ENCODE data around the gene CXCR6.

Gene CXCR6

GRCh38 chr3:45964139-45964538 is 20.9 kb downstream of the CXCR6 start:
- Histone ChIP-seq H3K36me3 (replicated peaks; ENCODE audit: insufficient read depth, low read length) (no peaks in the 10 kb centered on the region), H2AFZ (ENCODE audit: low read length) (no peak overlapping the region), H3K4me3 (ENCODE audit: low read length) (no peak overlapping the region), H3F3A (ENCODE audit: insufficient read depth, low read length) (0 out of 2 replicates have a peak, but pooled peaks cover 2% of the 10 kb centered on the region), H3K4me2 (ENCODE audit: low read depth, low read length) (no peak overlapping the region), H3K27ac (ENCODE audit: low read length) (no peak overlapping the region), H3K4me1 (ENCODE audit: low read length) (peaks cover 18% of the 10 kb centered on the region), H4K20me1 (ENCODE audit: insufficient read depth, low read length) (no peaks in the 10 kb centered on the region), H3K79me2 (ENCODE audit: low read length) (no peaks in the 10 kb centered on the region), H3K27me3 (replicated peaks; ENCODE audit: insufficient read depth, low read length) (no peaks in the 10 kb centered on the region), H3K9ac (ENCODE audit: low read length) (no peak overlapping the region), H3K9me2 (replicated peaks; ENCODE audit: insufficient read depth, low read length) (no peaks in the 10 kb centered on the region), H3K9me3 (replicated peaks; ENCODE audit: insufficient read depth, low read length) (no peaks in the 10 kb centered on the region)
- TF ChIP-seq EZH2 (optimal IDR thresholded peaks at IDR 0.05; ENCODE audit: low read depth, low read length) = no peak
- TF ChIP-seq CTCF (IDR thresholded peaks at IDR 0.05; ENCODE audit: low read length) = no peak
- no peak for TF ChIP-seq EZH2phosphoT487 (IDR thresholded peaks at IDR 0.05; ENCODE audit: low read length)
- no peak for DNase-seq

GRCh38 chr3:45965253-45965652 is 22.0 kb downstream of the CXCR6 start:
- no peak for DNase-seq
- H2AFZ ChIP-seq (ENCODE audit: low read length) = no peak overlapping the region
- no peak overlapping the region for H3K4me3 ChIP-seq (ENCODE audit: low read length)
- H3K36me3 ChIP-seq (replicated peaks; ENCODE audit: insufficient read depth, low read length) = no peaks in the 10 kb centered on the region
- H3F3A ChIP-seq (ENCODE audit: insufficient read depth, low read length) = 0 out of 2 replicates have a peak, but pooled peaks cover 2% of the 10 kb centered on the region
- H3K4me1 ChIP-seq (ENCODE audit: low read length) = peaks cover 18% of the 10 kb centered on the region
- no peak overlapping the region for H3K27ac ChIP-seq (ENCODE audit: low read length)
- no peaks in the 10 kb centered on the region for H4K20me1 ChIP-seq (ENCODE audit: insufficient read depth, low read length)
- no peaks in the 10 kb centered on the region for H3K27me3 ChIP-seq (replicated peaks; ENCODE audit: insufficient read depth, low read length)
- H3K9me3 ChIP-seq (replicated peaks; ENCODE audit: insufficient read depth, low read length) = no peaks in the 10 kb centered on the region
- H3K4me2 ChIP-seq (ENCODE audit: low read depth, low read length) = no peak overlapping the region
- no peaks in the 10 kb centered on the region for H3K79me2 ChIP-seq (ENCODE audit: low read length)
- no peaks in the 10 kb centered on the region for H3K9me2 ChIP-seq (replicated peaks; ENCODE audit: insufficient read depth, low read length)
- TF ChIP-seq CTCF (IDR thresholded peaks at IDR 0.05; ENCODE audit: low read length) = no peak
- TF ChIP-seq EZH2 (optimal IDR thresholded peaks at IDR 0.05; ENCODE audit: low read depth, low read length) = no peak
- no peak for TF ChIP-seq EZH2phosphoT487 (IDR thresholded peaks at IDR 0.05; ENCODE audit: low read length)
- no peak overlapping the region for H3K9ac ChIP-seq (ENCODE audit: low read length)

- Histone ChIP-seq H3K9me2 (replicated peaks; ENCODE audit: insufficient read depth, low read length) (no peaks in the 10 kb centered on the region), H4K20me1 (ENCODE audit: insufficient read depth, low read length) (no peaks in the 10 kb centered on the region), H3K4me3 (ENCODE audit: low read length) (no peak overlapping the region), H3F3A (ENCODE audit: insufficient read depth, low read length) (0 out of 2 replicates have a peak, but pooled peaks cover 2% of the 10 kb centered on the region), H3K9ac (ENCODE audit: low read length) (no peak overlapping the region), H3K4me2 (ENCODE audit: low read depth, low read length) (no peak overlapping the region), H3K27ac (ENCODE audit: low read length) (no peak overlapping the region), H3K36me3 (replicated peaks; ENCODE audit: insufficient read depth, low read length) (no peaks in the 10 kb centered on the region), H3K9me3 (replicated peaks; ENCODE audit: insufficient read depth, low read length) (no peaks in the 10 kb centered on the region), H3K4me1 (ENCODE audit: low read length) (peaks cover 18% of the 10 kb centered on the region), H3K27me3 (replicated peaks; ENCODE audit: insufficient read depth, low read length) (no peaks in the 10 kb centered on the region), H3K79me2 (ENCODE audit: low read length) (no peaks in the 10 kb centered on the region), H2AFZ (ENCODE audit: low read length) (no peak overlapping the region)
- DNase-seq = no peak
- TF ChIP-seq CTCF (IDR thresholded peaks at IDR 0.05; ENCODE audit: low read length) = no peak
- no peak for TF ChIP-seq EZH2 (optimal IDR thresholded peaks at IDR 0.05; ENCODE audit: low read depth, low read length)
- TF ChIP-seq EZH2phosphoT487 (IDR thresholded peaks at IDR 0.05; ENCODE audit: low read length) = no peak
These were observed 22.4 kb downstream of the CXCR6 start for GRCh38 chr3:45965653-45966052.
